Adrenal gland (tissue), 12 donors: ENCODE measurements around the gene TMEM60. TPM values are rescaled to one million over a fixed set of nuclear protein-coding genes. Genes with fewer than 3 reads are reported as not detected.

ENCODE experiments used
- DNase-seq, 7 donors: peaks; one replicate each; pipeline ENCODE4 v3.0.0-alpha.2; 2019 to 2020
- H3K27ac ChIP-seq, 5 donors: fragments of 200-600 bp; sonication (generic) in 4 of 5; 1 replicate in 3 of 5; 2 replicates in 2 of 5; pipeline versions ENCODE4 v1.5.1 to v1.8.0; 2016 to 2020; ENCODE audit warnings: mild to moderate bottlenecking in 1 of 5
- H3K27me3 ChIP-seq: fragments of 200-600 bp; 2 replicates; pipeline ENCODE4 v1.8.0; 2021
- H3K36me3 ChIP-seq, 2 donors: fragments of 200-600 bp; replicated peaks in 1 of 2; 1 replicate in 1 of 2; 2 replicates in 1 of 2; pipeline versions ENCODE4 v1.5.1 to v1.8.0; 2018 to 2022
- H3K4me1 ChIP-seq, 2 donors: fragments of 200-600 bp; replicated peaks in 1 of 2; 1 replicate in 1 of 2; 2 replicates in 1 of 2; pipeline versions ENCODE4 v1.5.1 to v1.8.0; 2018 to 2021
- H3K4me3 ChIP-seq, 4 donors: fragments of 200-600 bp; sonication (generic) in 3 of 4; one replicate each; pipeline ENCODE4 v1.5.1; 2016 to 2018
- H3K9me3 ChIP-seq, 3 donors: fragments of 200-600 bp; sonication (generic) in 1 of 3; replicated peaks in 1 of 3; 1 replicate in 2 of 3; 2 replicates in 1 of 3; pipeline versions ENCODE4 v1.5.1 to v1.8.0; 2016 to 2021
- CTCF ChIP-seq, 6 experiments: fragments of 450-650 bp in 4 of 6; fragments of 200-600 bp in 2 of 6; sonication (generic) in 1 of 6; IDR thresholded peaks; 1 replicate in 5 of 6; 2 replicates in 1 of 6; pipeline versions ENCODE4 v1.5.1 to v1.8.0; 2016 to 2021; ENCODE audit warnings: antibody characterized with exemption in 6 of 6, mild to moderate bottlenecking in 2 of 6, moderate library complexity in 1 of 6
- POLR2A ChIP-seq, 2 donors: fragments of 450-650 bp; IDR thresholded peaks; one replicate each; pipeline ENCODE4 v1.6.1; 2017; ENCODE audit warnings: antibody characterized with exemption in 2 of 2, mild to moderate bottlenecking in 2 of 2, moderate library complexity in 1 of 2
- WGBS, 4 donors: extraction: QIAGEN DNeasy Blood & Tissue Kit in 2 of 4; methylation state at CpG; one replicate each; pipeline versions ENCODE4 v1.1.5 to v1.1.7; 2013 to 2017; 5-methylcytosine and 5-hydroxymethylcytosine counted together
- intact Hi-C, 2 donors: fragments of 100-400 bp; cut with DNase I; formaldehyde crosslinking; loops; one replicate each; pipeline versions ENCODE4 v1.14.1 to v1.15.0; 2022 to 2023
- polyA plus RNA-seq, 3 donors: library from polyadenylated mRNA; stranded (reverse); fragments of 200-250 nt in 2 of 3; fragments of 350-450 nt in 1 of 3; fragmentation: Illumina TruSeq in 1 of 3; extraction: RNeasy Lipid Tissue Mini Kit (QIAGEN cat#74804) in 1 of 3; gene quantifications; one replicate each; pipeline ENCODE4 v1.2.3, GENCODE V29; 2013 to 2014
- total RNA-seq, 9 donors: library from RNA; depleted of rRNA in 4 of 9; stranded (reverse); fragments of >200 nt in 4 of 9; fragments of 120-200 nt in 1 of 9; fragmentation: NEBNext Ultra II Directional in 1 of 9; extraction: Animal tissue kit (Norgen Biotek cat#: 25700) in 1 of 9; gene quantifications; one replicate each; pipeline versions ENCODE4 v1.1.0 to v1.2.4, GENCODE V29; 2013 to 2023
- donor health status: healthy with polysubstance abuse.
- donor health status: Bipolar disorder and iron deficiency.
- donor health status: DM: yes; HTN: yes; CAD: no.
- donor health status: DM: no; HTN: no; CAD: no.
- donor health status: DM: no; HTN: no; CAD: no.
- donor health status: DM: yes; HTN: yes; CAD: no.

TMEM60 gene
- total and polyA plus RNA-seq, 12 donors: 13.8 to 30.6 (median 21.0) TPM

DNA sequence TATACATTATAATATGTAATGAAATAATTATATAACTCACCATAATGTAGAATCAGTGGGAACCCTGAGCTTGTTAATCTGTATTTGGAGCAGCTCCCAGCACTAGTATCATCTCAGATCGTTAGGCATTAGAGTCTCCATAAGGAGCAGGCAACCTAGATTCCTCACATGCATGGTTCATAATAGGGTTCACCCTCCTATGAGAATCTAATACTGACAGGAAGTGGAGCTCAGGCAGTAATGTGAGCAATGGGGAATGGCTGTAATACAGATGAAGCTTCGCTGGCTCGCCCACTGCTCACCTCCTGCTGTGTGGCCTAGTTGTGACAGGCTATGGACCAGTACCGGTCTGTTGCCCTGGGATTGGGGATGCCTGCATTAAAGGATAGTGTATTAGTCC lies 52.5 kb downstream of the TMEM60 start:
- Histone ChIP-seq H3K4me3 (no peak overlapping the region), H3K36me3 (no peaks in the 10 kb centered on the region), H3K4me1 (peaks cover 0 to 2% of the 10 kb centered on the region in 2 donors), H3K9me3 (no peaks in the 10 kb centered on the region), H3K27me3 (no peaks in the 10 kb centered on the region), H3K27ac (no peak overlapping the region)
- 97 to 99% (median 97%) methylated on average over 4 of the region's 4 CpGs for WGBS, 4 donors
- no peak for DNase-seq
- TF ChIP-seq POLR2A (IDR thresholded peaks at IDR 0.05) (no peak), CTCF (IDR thresholded peaks at IDR 0.05) (no peak)
- intact Hi-C loops: no loop called here

Other genes starting within 250 kb of the TMEM60 start
- gene RSBN1L, start 102.0 kb downstream of the TMEM60 start, total RNA-seq: 10 to 100 TPM; 10.3 to 21.3 (median 14.1) TPM
- gene RSBN1L, start 102.0 kb downstream of the TMEM60 start, polyA plus RNA-seq: 10 to 100 TPM in 1 of 3 donors, 1 to 10 TPM in 2; 7.9 to 20.2 (median 8.1) TPM
- gene PHTF2, start 339 bp upstream of the TMEM60 start, total RNA-seq: 10 to 100 TPM in 6 of 9 donors, 1 to 10 TPM in 3; 8.0 to 24.3 (median 10.7) TPM
- 1 to 10 TPM; 4.3 to 8.2 (median 5.8) TPM for gene PHTF2, start 339 bp upstream of the TMEM60 start, polyA plus RNA-seq